Iris pigment epithelial cell (primary cell): Measurements from ENCODE around the gene TFR2.
"Not testable (repeated sequence)": the region's sequence is repeated elsewhere in the genome, so short reads cannot be mapped to it uniquely, and the experiment has no call there.

Experiments
- DNase-seq: peaks from one replicate; pipeline ENCODE4 v3.0.0-alpha.2; 2011; ENCODE audit warnings: low read depth

Gene TFR2

GRCh38 chr7:100678291-100678984, 37.1 kb upstream of the TFR2 start:
- no peak for DNase-seq

DNA sequence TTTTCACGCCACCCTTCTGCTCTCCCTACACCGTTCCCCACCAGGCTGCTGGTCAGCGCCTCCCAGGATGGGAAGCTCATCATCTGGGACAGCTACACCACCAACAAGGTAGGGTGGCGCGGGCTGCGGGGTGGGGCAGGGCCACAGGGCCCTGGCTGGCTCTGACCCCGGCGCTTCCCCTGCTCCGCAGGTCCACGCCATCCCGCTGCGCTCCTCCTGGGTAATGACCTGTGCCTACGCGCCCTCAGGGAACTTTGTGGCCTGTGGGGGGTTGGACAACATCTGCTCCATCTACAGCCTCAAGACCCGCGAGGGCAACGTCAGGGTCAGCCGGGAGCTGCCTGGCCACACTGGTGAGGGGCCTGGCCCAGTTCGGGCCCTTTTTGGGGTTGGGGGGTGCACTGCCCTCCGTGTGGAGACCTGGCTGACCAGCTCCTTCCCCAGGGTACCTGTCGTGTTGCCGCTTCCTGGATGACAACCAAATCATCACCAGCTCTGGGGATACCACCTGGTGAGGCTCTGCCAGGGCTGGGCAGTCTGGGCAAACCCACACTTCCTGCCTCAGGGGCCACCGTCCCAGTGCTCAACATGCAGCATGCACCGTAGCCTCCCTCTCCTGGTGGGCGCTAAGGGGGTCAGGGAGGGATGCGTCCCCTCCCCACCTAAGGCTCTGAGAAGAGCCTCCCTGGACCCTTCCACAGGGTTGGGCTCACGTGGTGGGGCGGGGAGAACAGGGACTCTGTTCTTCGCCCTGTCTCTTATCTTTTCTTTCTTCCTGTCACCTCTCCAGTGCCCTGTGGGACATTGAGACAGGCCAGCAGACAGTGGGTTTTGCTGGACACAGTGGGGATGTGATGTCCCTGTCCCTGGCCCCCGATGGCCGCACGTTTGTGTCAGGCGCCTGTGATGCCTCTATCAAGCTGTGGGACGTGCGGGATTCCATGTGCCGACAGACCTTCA, 36.2 kb upstream of the TFR2 start:
- no peak for DNase-seq

- DNase-seq = no peak
These were observed 35.4 kb upstream of the TFR2 start for GRCh38 chr7:100676501-100677306.

DNA sequence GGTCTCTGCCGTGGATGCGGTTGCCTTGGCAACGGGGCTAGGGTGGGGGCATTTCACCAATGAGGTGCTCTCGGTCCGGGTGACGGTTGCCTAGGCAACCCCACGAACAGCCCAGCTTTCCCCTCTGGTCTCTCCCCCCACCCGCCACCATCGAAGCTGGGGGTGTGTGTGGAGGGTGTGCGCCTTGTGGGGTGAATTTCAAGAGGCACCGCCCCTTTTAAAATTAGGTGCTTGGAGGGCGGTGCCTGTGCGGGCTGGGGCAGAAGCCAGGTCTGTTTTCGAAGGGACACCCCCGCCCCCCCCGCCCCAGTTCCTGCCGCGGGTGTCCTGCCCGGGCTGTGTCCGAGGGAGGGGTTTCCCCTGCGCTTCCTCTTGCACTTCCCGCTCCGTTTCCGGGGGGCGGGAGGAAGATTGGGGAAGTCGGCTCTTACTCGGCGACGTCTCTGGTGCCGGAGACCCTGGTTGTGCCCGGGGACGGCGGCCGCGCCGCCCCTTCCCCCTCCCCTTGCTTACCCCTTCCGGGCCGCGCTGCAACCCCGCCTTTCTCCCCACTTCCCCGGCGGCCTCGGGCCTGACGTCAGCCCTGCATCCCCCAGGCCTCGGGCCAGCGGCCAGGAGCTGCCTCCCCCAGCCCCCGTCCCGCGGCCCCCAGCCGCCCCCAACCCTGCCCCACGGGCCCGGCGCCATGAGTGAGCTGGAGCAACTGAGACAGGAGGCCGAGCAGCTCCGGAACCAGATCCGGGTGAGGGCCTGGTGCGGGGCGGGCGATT, 34.4 kb upstream of the TFR2 start:
- DNase-seq = peak; percentile 84

GRCh38 chr7:100675105-100675451, 33.7 kb upstream of the TFR2 start:
- peak; percentile 29 for DNase-seq

DNA sequence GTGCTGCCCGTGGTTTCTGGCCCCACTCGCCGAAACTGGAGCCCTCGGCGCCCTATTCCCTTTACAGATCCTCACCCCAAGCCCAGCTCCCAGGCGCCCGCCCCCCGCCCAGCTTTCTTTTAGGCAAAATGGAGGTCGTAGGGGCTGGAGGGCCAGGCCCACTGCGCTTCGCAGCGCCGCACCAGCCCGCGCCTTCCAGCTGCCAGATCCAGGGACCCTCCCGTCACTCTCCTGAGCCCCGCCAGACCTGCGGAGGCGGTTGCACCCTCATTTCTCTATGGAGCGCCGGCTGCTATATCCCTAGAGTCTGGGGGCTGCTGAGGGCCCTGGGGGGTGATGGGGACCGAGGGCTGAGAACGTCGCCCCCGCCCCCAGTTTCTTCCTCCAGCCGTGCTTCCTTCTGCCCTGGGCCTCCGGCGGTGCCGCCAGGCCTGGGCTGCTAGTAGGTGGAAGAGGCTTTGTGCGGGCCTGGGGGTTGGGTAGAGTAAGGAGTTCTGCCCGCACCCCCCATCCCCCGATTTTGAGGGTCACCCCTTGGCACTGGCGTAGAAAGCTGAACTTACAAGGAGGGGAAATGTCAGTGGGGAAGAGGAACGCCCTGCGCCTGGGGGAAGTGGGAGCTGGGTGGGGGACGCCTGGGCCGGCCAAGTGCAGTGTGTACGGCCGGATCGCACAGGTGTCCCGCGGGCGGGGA, 33.2 kb upstream of the TFR2 start:
- peak; percentile 29 for DNase-seq

DNA sequence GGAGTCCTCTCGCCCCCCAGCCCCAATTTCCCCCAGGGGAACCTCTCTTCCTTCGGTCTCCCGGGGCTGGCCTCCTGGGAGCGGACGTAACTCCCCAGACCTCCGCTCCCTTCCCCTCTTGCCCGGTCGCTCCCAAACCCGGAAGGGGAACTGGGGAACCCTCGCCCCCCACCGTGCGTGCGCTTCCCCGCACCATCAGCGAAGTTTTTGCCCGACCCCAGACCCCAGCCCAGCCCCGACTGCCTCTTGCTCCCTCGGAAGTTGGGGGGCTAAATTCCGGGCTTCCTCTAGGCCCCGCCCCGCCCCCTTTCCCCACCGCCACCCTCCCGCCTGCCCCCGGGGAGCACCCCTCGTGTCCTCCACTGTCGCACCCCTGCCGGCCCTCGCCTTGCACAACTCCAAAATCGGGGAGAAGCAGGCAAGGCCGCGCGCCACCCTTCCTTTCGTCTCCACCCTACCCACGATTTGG, 32.6 kb upstream of the TFR2 start:
- DNase-seq = peak; percentile 20

GRCh38 chr7:100673302-100673941, 32.1 kb upstream of the TFR2 start, which contains the start of gene GNB2:
Gene GNB2, plus strand, starts transcription at chr7:100673740. Its CDS starts 2,526 bp downstream, at chr7:100676266.
- peak; percentile 99 for DNase-seq

- no peak for DNase-seq
These were observed 30.3 kb upstream of the TFR2 start for GRCh38 chr7:100671353-100672327.

DNA sequence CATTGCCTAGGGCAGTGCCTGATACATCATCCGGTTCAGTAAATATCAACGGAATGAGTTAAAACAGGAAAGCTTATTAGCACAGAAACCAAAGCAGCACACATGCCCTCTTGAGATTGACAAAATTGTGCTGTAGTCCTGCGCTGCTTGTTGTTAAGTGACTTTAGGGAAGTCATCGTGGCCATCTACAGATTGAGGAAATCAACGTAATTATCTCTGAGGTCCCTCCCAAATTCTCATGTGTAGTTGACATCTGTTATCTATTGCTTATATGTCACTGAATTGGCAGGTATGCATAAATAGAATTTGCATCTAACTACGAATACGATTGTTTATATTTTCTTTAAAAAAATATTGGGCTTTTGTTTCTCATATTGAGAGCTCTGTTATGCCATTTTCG, 28.7 kb upstream of the TFR2 start:
- no peak for DNase-seq

- not testable (repeated sequence) for DNase-seq
These were observed 27.8 kb upstream of the TFR2 start for GRCh38 chr7:100669106-100669505.

GRCh38 chr7:100668069-100668449, 26.7 kb upstream of the TFR2 start:
- DNase-seq = no peak

- DNase-seq = no peak
These were observed 26.1 kb upstream of the TFR2 start for GRCh38 chr7:100667331-100668068.

DNA sequence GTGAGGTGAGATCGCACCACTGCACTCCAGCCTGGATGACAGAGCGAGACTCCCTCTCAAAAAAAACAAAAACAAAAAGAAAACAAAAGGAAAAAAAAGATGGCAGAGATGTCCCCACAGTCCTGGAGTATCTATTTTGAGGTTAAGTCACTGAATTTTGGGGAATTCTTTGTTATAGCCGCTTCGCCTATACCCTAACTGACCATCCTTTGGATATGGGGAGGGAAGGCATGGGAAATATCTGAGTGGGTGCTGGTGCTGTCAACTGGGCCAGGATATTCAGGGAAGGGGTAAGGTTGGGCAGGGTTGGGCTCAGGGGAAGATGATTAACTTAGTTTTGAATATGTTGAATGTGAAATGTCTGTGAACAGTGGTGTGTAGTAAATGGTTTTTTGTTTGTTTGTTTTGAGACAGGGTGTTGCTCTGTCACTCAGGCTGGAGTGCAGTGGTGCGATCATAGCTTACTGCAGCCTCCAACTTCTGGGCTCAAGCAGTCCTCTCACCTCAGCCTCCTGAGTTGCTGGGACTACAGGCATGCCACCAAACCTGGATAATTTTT, 23.9 kb upstream of the TFR2 start:
- DNase-seq = no peak

DNA sequence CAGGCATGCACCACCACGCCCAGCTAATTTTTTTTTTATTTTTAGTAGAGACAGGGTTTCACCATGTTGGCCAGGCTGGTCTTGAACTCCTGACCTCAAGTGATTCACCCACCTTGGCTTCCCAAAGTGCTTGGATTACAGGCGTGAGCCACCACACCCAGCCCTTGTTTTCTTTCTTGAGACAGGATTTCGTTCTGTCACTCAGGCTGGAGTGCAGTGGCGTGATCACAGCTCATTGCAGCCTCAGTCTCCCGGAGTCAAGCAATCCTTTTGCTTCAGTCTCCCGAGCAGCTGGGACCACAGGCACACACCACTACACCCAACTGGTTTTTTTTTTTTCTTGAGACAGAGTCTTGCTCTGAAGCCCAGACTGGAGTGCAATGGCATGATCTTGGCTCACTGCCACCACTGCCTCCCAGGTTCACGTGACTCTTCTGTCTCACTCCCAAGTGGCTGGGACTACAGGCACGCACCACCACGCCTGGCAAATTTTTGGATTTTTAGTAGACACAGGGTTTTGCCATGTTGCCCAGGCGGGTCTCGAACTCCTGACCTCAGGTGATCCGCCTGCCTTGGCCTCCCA, 20.9 kb upstream of the TFR2 start:
- DNase-seq = not testable (repeated sequence)

DNA sequence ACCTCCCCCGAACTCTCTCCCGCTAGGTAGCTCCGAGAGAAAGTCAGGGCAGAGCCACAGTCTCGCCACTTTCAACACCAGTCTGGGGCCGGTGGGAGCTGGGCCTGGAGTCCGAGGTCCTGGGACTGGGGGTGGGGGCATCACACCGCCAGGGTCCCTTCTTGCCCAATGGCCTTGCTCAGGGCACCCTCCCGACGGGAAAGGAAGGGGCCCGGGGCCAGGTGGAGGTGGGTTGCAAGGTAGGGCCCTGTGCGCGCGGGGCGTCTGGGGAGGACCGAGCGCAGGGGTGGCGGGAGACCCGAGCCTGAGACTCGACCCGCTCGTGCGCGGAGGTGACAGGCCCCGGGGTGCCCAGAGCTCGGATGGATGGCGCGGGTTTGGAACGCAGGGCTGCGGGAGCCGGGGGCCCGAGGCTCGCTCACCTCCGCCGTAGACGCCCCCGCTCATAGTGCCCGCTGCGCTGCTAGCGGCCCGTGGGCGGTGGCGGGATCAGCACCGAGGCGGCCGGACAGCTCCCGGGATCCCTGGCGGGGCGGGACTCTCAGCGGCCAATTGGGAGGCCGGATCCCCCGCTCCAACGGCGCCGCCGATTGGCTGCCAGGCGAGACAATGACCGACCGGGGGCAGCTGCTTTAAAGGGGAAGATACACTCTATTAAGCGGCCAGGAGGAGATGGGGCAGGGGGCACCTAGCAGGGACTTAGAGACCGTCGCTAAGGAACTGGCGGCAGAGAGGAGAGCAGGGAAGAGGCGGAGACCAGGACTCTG, 14.7 kb upstream of the TFR2 start, which contains the start of gene ACTL6B:
ACTL6B (minus strand) TSS at position 541 of the 767 bp plus-strand sequence; CDS start at position 447, 94 bp downstream.
- DNase-seq = peak; percentile 26
